ENCODE measurements around the gene CXCL10.

- no peak for TF ChIP-seq POLR2AphosphoS5 (IDR thresholded peaks at IDR 0.05; ENCODE audit: low read depth, low read length)
- TF ChIP-seq, protein P1, sequence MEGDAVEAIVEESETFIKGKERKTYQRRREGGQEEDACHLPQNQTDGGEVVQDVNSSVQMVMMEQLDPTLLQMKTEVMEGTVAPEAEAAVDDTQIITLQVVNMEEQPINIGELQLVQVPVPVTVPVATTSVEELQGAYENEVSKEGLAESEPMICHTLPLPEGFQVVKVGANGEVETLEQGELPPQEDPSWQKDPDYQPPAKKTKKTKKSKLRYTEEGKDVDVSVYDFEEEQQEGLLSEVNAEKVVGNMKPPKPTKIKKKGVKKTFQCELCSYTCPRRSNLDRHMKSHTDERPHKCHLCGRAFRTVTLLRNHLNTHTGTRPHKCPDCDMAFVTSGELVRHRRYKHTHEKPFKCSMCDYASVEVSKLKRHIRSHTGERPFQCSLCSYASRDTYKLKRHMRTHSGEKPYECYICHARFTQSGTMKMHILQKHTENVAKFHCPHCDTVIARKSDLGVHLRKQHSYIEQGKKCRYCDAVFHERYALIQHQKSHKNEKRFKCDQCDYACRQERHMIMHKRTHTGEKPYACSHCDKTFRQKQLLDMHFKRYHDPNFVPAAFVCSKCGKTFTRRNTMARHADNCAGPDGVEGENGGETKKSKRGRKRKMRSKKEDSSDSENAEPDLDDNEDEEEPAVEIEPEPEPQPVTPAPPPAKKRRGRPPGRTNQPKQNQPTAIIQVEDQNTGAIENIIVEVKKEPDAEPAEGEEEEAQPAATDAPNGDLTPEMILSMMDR (IDR thresholded peaks at IDR 0.05), result no peak
- TF ChIP-seq, protein P2, sequence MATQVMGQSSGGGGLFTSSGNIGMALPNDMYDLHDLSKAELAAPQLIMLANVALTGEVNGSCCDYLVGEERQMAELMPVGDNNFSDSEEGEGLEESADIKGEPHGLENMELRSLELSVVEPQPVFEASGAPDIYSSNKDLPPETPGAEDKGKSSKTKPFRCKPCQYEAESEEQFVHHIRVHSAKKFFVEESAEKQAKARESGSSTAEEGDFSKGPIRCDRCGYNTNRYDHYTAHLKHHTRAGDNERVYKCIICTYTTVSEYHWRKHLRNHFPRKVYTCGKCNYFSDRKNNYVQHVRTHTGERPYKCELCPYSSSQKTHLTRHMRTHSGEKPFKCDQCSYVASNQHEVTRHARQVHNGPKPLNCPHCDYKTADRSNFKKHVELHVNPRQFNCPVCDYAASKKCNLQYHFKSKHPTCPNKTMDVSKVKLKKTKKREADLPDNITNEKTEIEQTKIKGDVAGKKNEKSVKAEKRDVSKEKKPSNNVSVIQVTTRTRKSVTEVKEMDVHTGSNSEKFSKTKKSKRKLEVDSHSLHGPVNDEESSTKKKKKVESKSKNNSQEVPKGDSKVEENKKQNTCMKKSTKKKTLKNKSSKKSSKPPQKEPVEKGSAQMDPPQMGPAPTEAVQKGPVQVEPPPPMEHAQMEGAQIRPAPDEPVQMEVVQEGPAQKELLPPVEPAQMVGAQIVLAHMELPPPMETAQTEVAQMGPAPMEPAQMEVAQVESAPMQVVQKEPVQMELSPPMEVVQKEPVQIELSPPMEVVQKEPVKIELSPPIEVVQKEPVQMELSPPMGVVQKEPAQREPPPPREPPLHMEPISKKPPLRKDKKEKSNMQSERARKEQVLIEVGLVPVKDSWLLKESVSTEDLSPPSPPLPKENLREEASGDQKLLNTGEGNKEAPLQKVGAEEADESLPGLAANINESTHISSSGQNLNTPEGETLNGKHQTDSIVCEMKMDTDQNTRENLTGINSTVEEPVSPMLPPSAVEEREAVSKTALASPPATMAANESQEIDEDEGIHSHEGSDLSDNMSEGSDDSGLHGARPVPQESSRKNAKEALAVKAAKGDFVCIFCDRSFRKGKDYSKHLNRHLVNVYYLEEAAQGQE (IDR thresholded peaks at IDR 0.05; ENCODE audit: insufficient read depth in 1 of 2, low read depth in 2 of 2, low read length in 1 of 2), result no peak
Observed at GRCh38 chr4:76010576-76010975, 12.7 kb downstream of the CXCL10 start.

Measured in Panc1 (cell line).